ENCODE results near the gene ABTB2. TPM values are rescaled to one million over a fixed set of nuclear protein-coding genes. Genes with fewer than 3 reads are reported as not detected.

Gene ABTB2
- total and polyA plus RNA-seq, 2 of the 8 experiments (the other 6 are each of a cell fraction or from before 2014, with no cell fraction given) = 7.7 to 10.2 TPM

- Histone ChIP-seq H3K56ac (replicated peaks; ENCODE audit: insufficient read length, low read depth, low read length) (no peak overlapping the region), H3K14ac (ENCODE audit: insufficient read length) (no peak overlapping the region), H3K18ac (ENCODE audit: extremely low read depth, low read length) (no peak overlapping the region), H4K91ac (replicated peaks; ENCODE audit: insufficient read length, low read length) (no peak overlapping the region), H3K4ac (replicated peaks; ENCODE audit: insufficient read length, low read depth, low read length) (no peak overlapping the region), H3K4me2 (ENCODE audit: insufficient read depth in 1 of 2, low read depth in 2 of 2, low read length in 2 of 2) (no peak overlapping the region), H3K23me2 (ENCODE audit: low read depth, low read length) (no peaks in the 10 kb centered on the region), H3K9me3 (ENCODE audit: insufficient read depth in 2 of 2, low read depth in 1 of 2, low read length in 1 of 2) (no peaks in the 10 kb centered on the region), H3K36me3 (ENCODE audit: control insufficient read depth in 2 of 4, insufficient read depth in 4 of 4, low read length in 3 of 4) (no peaks in the 10 kb centered on the region), H3K79me2 (ENCODE audit: control insufficient read depth in 1 of 2, insufficient read depth in 2 of 2, low read length in 2 of 2) (no peaks in the 10 kb centered on the region), H3K27ac (ENCODE audit: low read depth, low read length) (no peak overlapping the region), H3K27me3 (replicated peaks in 1 of 4; ENCODE audit: control insufficient read depth in 3 of 4, extremely low read depth in 1 of 4, insufficient read depth in 3 of 4, low read length in 3 of 4) (no peaks in the 10 kb centered on the region), H2AK5ac (ENCODE audit: low read depth, low read length) (0 out of 2 replicates have a peak overlapping the region, but pooled peaks have one; percentile 14), H2BK5ac (ENCODE audit: low read depth, low read length) (no peak overlapping the region), H2AFZ (ENCODE audit: low read length) (no peak overlapping the region), H2BK120ac (replicated peaks; ENCODE audit: low read depth, low read length) (no peak overlapping the region), H4K20me1 (replicated peaks in 1 of 2; ENCODE audit: control insufficient read depth in 1 of 2, insufficient read depth in 2 of 2, low read length in 2 of 2) (no peaks in the 10 kb centered on the region), H3K4me3 (ENCODE audit: extremely low read depth in 1 of 4, insufficient read depth in 2 of 4, low read depth in 3 of 4, low read length in 4 of 4) (no peak overlapping the region), H4K5ac (ENCODE audit: insufficient read length, low read depth, low read length) (no peak overlapping the region), H2BK15ac (ENCODE audit: low read length) (no peak overlapping the region), H3K23ac (ENCODE audit: insufficient read length) (no peak overlapping the region), H3K79me1 (ENCODE audit: low read depth, low read length) (no peaks in the 10 kb centered on the region), H2BK20ac (ENCODE audit: low read length) (no peak overlapping the region), H3K4me1 (replicated peaks in 1 of 4; ENCODE audit: control insufficient read depth in 3 of 4, insufficient read depth in 4 of 4, low read length in 3 of 4) (peaks cover 2 to 13% (median 8%) of the 10 kb centered on the region in 4 experiments; a peak in 6 of 7 replicates), H4K8ac (ENCODE audit: extremely low read depth, insufficient read depth, low read length) (no peak overlapping the region), H2BK12ac (ENCODE audit: low read depth, low read length) (no peak overlapping the region), H3K9ac (replicated peaks in 1 of 4; ENCODE audit: extremely low read depth in 1 of 4, low read depth in 3 of 4, low read length in 3 of 4) (no peak overlapping the region)
- WGBS, 2 experiments (ENCODE audit: extremely low coverage in 1 of 2, insufficient coverage in 1 of 2, insufficient read length in 1 of 2, insufficient replicate concordance in 2 of 2, low coverage in 1 of 2, low lambda C conversion rate in 2 of 2, missing lambda C conversion rate in 1 of 2) = 94% methylated on average over 2 of the region's 2 CpGs; no CpG with 5 or more reads in 1 of the 2 experiments
- no peak for DNase-seq (ENCODE audit: low read depth in 1 of 2, low spot score in 2 of 2)
- FAIRE-seq = no peak
- POLR2A ChIA-PET (ENCODE audit: partially characterized antibody) = interaction anchor here (1.4 to 1.6 kb wide), 2 partner anchors 10 to 133 kb away, joined by 4 read pairs; partner anchors contain the start of gene ABTB2
- CTCF ChIA-PET (ENCODE audit: partially characterized antibody) = interaction anchor here (1.0 to 1.2 kb wide), 3 partner anchors 10 to 28 kb away, joined by 3 to 5 read pairs (median 3); no protein-coding TSS in a partner anchor
- no peak for TF ChIP-seq RNF2 (IDR thresholded peaks at IDR 0.05; ENCODE audit: borderline replicate concordance, low read depth, low read length, missing control alignments, poor library complexity, severe bottlenecking)
- TF ChIP-seq ATF2 (IDR thresholded peaks at IDR 0.05; ENCODE audit: low read length) = no peak
- TF ChIP-seq E2F6 (IDR thresholded peaks at IDR 0.05) = no peak
- TF ChIP-seq SAP30 (IDR thresholded peaks at IDR 0.05; ENCODE audit: insufficient read depth, insufficient replicate concordance, low read length) = no peak
- TF ChIP-seq CTBP2 (IDR thresholded peaks at IDR 0.05; ENCODE audit: borderline replicate concordance, insufficient read depth, insufficient read length, low read length) = no peak
- no peak for TF ChIP-seq YY1 (IDR thresholded peaks at IDR 0.05; ENCODE audit: low read depth, low read length)
- TF ChIP-seq ASH2L (IDR thresholded peaks at IDR 0.05; ENCODE audit: low read length) = no peak
- TF ChIP-seq SIRT6 (IDR thresholded peaks at IDR 0.05; ENCODE audit: low read length) = no peak
- TF ChIP-seq USF2 (IDR thresholded peaks at IDR 0.05; ENCODE audit: low read length) = no peak
These were observed 133.9 kb downstream of the ABTB2 start for GRCh38 chr11:34223907-34224306.
